Liver (tissue), 9 donors: ENCODE results near the gene PLAC1. TPM values are rescaled to one million over a fixed set of nuclear protein-coding genes. Genes with fewer than 3 reads are reported as not detected.

Experiments
- DNase-seq: peaks from one replicate; pipeline ENCODE4 v3.0.0-alpha.2; 2017; ENCODE audit warnings: low spot score
- H3K27ac ChIP-seq, 2 donors: one replicate each; pipeline ENCODE4 v1.7.0; 2013; ENCODE audit warnings: inconsistent platforms in 2 of 2, low read length in 2 of 2, control low read depth in 1 of 2, low read depth in 1 of 2, mild to moderate bottlenecking in 1 of 2
- H3K27me3 ChIP-seq, 4 donors: one replicate each; pipeline versions ENCODE4 v1.6.1 to v1.7.0; 2013; ENCODE audit warnings: low read length in 3 of 4, inconsistent platforms in 1 of 4, mild to moderate bottlenecking in 1 of 4, moderate library complexity in 1 of 4; ENCODE audit not compliant: control insufficient read depth in 4 of 4, insufficient read depth in 4 of 4
- H3K36me3 ChIP-seq, 4 donors: one replicate each; pipeline versions ENCODE4 v1.6.1 to v1.7.0; 2013; ENCODE audit warnings: low read length in 3 of 4, mild to moderate bottlenecking in 3 of 4, low read depth in 1 of 4, moderate library complexity in 1 of 4; ENCODE audit not compliant: control insufficient read depth in 4 of 4, insufficient read depth in 3 of 4
- H3K4me1 ChIP-seq, 4 donors: one replicate each; pipeline versions ENCODE4 v1.6.1 to v1.7.0; 2013; ENCODE audit warnings: low read length in 3 of 4, mild to moderate bottlenecking in 3 of 4, moderate library complexity in 1 of 4; ENCODE audit not compliant: control insufficient read depth in 4 of 4, insufficient read depth in 4 of 4
- H3K4me3 ChIP-seq, 3 donors: one replicate each; pipeline versions ENCODE4 v1.6.1 to v1.7.0; 2013; ENCODE audit warnings: low read length in 3 of 3, control low read depth in 1 of 3, low read depth in 1 of 3, mild to moderate bottlenecking in 1 of 3
- H3K9ac ChIP-seq, 2 donors: one replicate each; pipeline ENCODE4 v1.7.0; 2013; ENCODE audit warnings: low read length in 2 of 2, mild to moderate bottlenecking in 2 of 2, moderate library complexity in 2 of 2, control low read depth in 1 of 2, low read depth in 1 of 2
- H3K9me3 ChIP-seq, 4 donors: one replicate each; pipeline versions ENCODE4 v1.6.1 to v1.7.0; 2013; ENCODE audit warnings: low read length in 3 of 4; ENCODE audit not compliant: control insufficient read depth in 4 of 4
- EGR1 ChIP-seq, 2 donors: IDR thresholded peaks; 2 replicates each; pipeline ENCODE4 v1.6.1; 2016 to 2018; ENCODE audit warnings: antibody characterized with exemption in 2 of 2, low read depth in 2 of 2
- FOXA2 ChIP-seq: IDR thresholded peaks from 2 replicates; pipeline ENCODE4 v1.6.1; 2016; ENCODE audit warnings: antibody characterized with exemption
- GABPA ChIP-seq, 2 donors: IDR thresholded peaks in 1 of 2; conservative IDR thresholded peaks in 1 of 2; 2 replicates each; pipeline ENCODE4 v1.6.1; 2016; ENCODE audit warnings: antibody characterized with exemption in 2 of 2, mild to moderate bottlenecking in 1 of 2, moderate library complexity in 1 of 2
- HNF4A ChIP-seq, 2 donors: conservative IDR thresholded peaks; 2 replicates each; pipeline ENCODE4 v1.6.1; 2016; ENCODE audit warnings: antibody characterized with exemption in 2 of 2, mild to moderate bottlenecking in 2 of 2
- HNF4G ChIP-seq: IDR thresholded peaks from 2 replicates; pipeline ENCODE4 v1.6.1; 2016; ENCODE audit warnings: antibody characterized with exemption
- RAD21 ChIP-seq, 2 donors: IDR thresholded peaks; 2 replicates each; pipeline ENCODE4 v1.6.1; 2016; ENCODE audit warnings: antibody characterized with exemption in 2 of 2, mild to moderate bottlenecking in 2 of 2
- SP1 ChIP-seq: IDR thresholded peaks from 2 replicates; pipeline ENCODE4 v1.6.1; 2018; ENCODE audit warnings: antibody characterized with exemption, mild to moderate bottlenecking
- TAF1 ChIP-seq: conservative IDR thresholded peaks from 2 replicates; pipeline ENCODE4 v1.6.1; 2016; ENCODE audit warnings: antibody characterized with exemption, mild to moderate bottlenecking
- YY1 ChIP-seq: IDR thresholded peaks from 2 replicates; pipeline ENCODE4 v1.6.1; 2016; ENCODE audit warnings: antibody characterized with exemption, mild to moderate bottlenecking
- WGBS: extraction: QIAGEN DNeasy Blood & Tissue Kit; methylation state at CpG from one replicate; pipeline ENCODE4 v1.1.7; 2013; 5-methylcytosine and 5-hydroxymethylcytosine counted together
- polyA plus RNA-seq, 2 donors: library from polyadenylated mRNA; stranded (reverse) in 1 of 2; unstranded in 1 of 2; fragments of 200-250 nt in 1 of 2; fragments of >200 nt in 1 of 2; fragmentation: Nextera tagmentation in 1 of 2; extraction: Ambion mirVana in 1 of 2; gene quantifications; one replicate each; pipeline versions ENCODE4 v1.2.1 to v1.2.3, GENCODE V29; 2013 to 2015
- total RNA-seq, 2 donors: library from RNA; depleted of rRNA; stranded (reverse); fragments of >200 nt; gene quantifications; one replicate each; pipeline ENCODE4 v1.2.3, GENCODE V29; 2014
- TF ChIP-seq, protein P1 (sequence below): IDR thresholded peaks from 2 replicates; pipeline ENCODE4 v1.6.1; 2016; ENCODE audit warnings: antibody characterized with exemption, mild to moderate bottlenecking
- TF ChIP-seq, protein P2 (sequence below): fragments of 150-350 bp; IDR thresholded peaks from 2 replicates; pipeline ENCODE4 v1.5.1; 2017; ENCODE audit warnings: improper control_type of control experiment, low read depth, low read length; ENCODE audit not compliant: missing input control
- TF ChIP-seq, protein P3 (sequence below): IDR thresholded peaks from 2 replicates; pipeline ENCODE4 v1.6.1; 2016; ENCODE audit warnings: antibody characterized with exemption
- donor health status: healthy.
- donor health status: healthy.
- donor health status: healthy.
- donor health status: healthy.
- donor health status: healthy.

The PLAC1 gene
- total and polyA plus RNA-seq, 4 donors, result not detected

DNA sequence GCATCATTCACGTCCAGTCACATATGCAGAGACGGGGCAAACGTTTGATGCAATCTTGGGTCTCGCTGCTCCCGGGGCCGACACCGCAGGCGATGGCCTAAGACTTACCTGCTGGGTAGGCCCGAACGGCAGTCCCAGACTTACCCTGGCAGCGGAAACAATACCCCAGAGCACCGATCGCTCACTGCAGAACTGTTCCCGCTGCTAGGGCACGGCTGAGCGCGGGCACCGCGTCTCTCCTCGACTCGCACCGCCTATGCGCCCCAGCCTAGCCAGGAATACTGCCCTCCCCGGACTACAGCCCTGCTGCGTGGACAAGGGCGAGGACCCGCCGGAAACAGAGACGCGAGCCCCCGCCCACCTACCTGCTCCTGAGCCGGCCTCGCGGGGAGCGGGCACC is 112.1 kb downstream of the PLAC1 start:
- 29% methylated on average over 35 of the region's 35 CpGs for WGBS
- H3K36me3 ChIP-seq, result no peaks in the 10 kb centered on the region
- peaks cover 0 to 1% (median 0%) of the 10 kb centered on the region in 4 donors for H3K9me3 ChIP-seq
- DNase-seq, result no peak
- peaks cover 0 to 17% (median 1%) of the 10 kb centered on the region in 4 donors for H3K27me3 ChIP-seq
- H3K4me1 ChIP-seq, result peaks cover 0 to 13% (median 11%) of the 10 kb centered on the region in 4 donors
- H3K4me3 ChIP-seq, result no peak overlapping the region
- no peak overlapping the region for H3K9ac ChIP-seq
- H3K27ac ChIP-seq, result no peak overlapping the region
- TF ChIP-seq, protein P1, sequence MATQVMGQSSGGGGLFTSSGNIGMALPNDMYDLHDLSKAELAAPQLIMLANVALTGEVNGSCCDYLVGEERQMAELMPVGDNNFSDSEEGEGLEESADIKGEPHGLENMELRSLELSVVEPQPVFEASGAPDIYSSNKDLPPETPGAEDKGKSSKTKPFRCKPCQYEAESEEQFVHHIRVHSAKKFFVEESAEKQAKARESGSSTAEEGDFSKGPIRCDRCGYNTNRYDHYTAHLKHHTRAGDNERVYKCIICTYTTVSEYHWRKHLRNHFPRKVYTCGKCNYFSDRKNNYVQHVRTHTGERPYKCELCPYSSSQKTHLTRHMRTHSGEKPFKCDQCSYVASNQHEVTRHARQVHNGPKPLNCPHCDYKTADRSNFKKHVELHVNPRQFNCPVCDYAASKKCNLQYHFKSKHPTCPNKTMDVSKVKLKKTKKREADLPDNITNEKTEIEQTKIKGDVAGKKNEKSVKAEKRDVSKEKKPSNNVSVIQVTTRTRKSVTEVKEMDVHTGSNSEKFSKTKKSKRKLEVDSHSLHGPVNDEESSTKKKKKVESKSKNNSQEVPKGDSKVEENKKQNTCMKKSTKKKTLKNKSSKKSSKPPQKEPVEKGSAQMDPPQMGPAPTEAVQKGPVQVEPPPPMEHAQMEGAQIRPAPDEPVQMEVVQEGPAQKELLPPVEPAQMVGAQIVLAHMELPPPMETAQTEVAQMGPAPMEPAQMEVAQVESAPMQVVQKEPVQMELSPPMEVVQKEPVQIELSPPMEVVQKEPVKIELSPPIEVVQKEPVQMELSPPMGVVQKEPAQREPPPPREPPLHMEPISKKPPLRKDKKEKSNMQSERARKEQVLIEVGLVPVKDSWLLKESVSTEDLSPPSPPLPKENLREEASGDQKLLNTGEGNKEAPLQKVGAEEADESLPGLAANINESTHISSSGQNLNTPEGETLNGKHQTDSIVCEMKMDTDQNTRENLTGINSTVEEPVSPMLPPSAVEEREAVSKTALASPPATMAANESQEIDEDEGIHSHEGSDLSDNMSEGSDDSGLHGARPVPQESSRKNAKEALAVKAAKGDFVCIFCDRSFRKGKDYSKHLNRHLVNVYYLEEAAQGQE, result no peak
- TF ChIP-seq, protein P2, sequence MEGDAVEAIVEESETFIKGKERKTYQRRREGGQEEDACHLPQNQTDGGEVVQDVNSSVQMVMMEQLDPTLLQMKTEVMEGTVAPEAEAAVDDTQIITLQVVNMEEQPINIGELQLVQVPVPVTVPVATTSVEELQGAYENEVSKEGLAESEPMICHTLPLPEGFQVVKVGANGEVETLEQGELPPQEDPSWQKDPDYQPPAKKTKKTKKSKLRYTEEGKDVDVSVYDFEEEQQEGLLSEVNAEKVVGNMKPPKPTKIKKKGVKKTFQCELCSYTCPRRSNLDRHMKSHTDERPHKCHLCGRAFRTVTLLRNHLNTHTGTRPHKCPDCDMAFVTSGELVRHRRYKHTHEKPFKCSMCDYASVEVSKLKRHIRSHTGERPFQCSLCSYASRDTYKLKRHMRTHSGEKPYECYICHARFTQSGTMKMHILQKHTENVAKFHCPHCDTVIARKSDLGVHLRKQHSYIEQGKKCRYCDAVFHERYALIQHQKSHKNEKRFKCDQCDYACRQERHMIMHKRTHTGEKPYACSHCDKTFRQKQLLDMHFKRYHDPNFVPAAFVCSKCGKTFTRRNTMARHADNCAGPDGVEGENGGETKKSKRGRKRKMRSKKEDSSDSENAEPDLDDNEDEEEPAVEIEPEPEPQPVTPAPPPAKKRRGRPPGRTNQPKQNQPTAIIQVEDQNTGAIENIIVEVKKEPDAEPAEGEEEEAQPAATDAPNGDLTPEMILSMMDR, result no peak
- TF ChIP-seq YY1 (no peak), GABPA (IDR thresholded peaks at IDR 0.05 in 1 of 2, conservative IDR thresholded peaks at IDR 0.05 in 1 of 2) (no peak), EGR1 (IDR thresholded peaks at IDR 0.05; ENCODE audit: low read depth in 2 of 2) (no peak), HNF4G (no peak), TAF1 (no peak), SP1 (no peak), FOXA2 (no peak), RAD21 (IDR thresholded peaks at IDR 0.05) (no peak), HNF4A (conservative IDR thresholded peaks at IDR 0.05) (no peak)
- TF ChIP-seq, protein P3, sequence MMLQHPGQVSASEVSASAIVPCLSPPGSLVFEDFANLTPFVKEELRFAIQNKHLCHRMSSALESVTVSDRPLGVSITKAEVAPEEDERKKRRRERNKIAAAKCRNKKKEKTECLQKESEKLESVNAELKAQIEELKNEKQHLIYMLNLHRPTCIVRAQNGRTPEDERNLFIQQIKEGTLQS, result no peak

DNA sequence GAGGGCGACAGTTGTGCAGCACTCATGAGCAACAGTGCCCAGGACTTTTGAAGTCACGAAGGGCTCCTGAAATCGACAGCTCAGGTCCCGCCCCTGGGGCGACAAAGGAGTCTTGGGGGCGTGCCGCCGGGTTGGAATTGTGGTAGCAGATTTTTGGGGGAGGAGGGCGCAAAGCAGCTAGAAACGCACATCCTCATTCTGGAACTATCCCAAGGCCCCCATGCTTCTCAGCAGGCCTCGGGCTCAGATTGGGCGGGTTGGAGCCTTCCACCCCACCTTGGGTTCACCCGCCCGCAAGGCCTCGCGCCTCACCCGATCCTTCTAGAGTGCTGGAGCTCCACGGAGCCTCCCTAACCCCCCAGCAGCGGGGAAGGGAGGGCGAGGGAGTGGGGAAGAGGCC is 112.8 kb downstream of the PLAC1 start:
- H3K4me1 ChIP-seq, result peaks cover 0 to 12% (median 7%) of the 10 kb centered on the region in 4 donors
- no peak overlapping the region for H3K9ac ChIP-seq
- H3K4me3 ChIP-seq, result no peak overlapping the region
- H3K27me3 ChIP-seq, result peaks cover 0 to 17% (median 1%) of the 10 kb centered on the region in 4 donors
- TF ChIP-seq FOXA2, result no peak
- TF ChIP-seq TAF1, result no peak
- no peak for TF ChIP-seq HNF4A (conservative IDR thresholded peaks at IDR 0.05)
- DNase-seq, result no peak
- H3K27ac ChIP-seq, result no peak overlapping the region
- 38% methylated on average over 20 of the region's 20 CpGs for WGBS
- H3K36me3 ChIP-seq, result no peaks in the 10 kb centered on the region
- no peaks in the 10 kb centered on the region for H3K9me3 ChIP-seq
